Measurements from ENCODE around the gene DLL1. TPM values are rescaled to one million over a fixed set of nuclear protein-coding genes. Genes with fewer than 3 reads are reported as not detected.
"Not testable (repeated sequence)": the region's sequence is repeated elsewhere in the genome, so short reads cannot be mapped to it uniquely, and the experiment has no call there.

Gene DLL1
- total RNA-seq (1 to 10 TPM; 1.7 to 3.4 TPM), polyA plus RNA-seq (under 1 TPM in 1 of 2 donors, not detected in 1; 0.07 TPM)

- Histone ChIP-seq H3K36me3 (ENCODE audit: insufficient read depth, low read length) (no peaks in the 10 kb centered on the region), H3K4me1 (ENCODE audit: insufficient read depth, low read length) (peaks cover 56% of the 10 kb centered on the region), H3K9me3 (ENCODE audit: control insufficient read depth in 1 of 2, low read length in 2 of 2) (no peaks in the 10 kb centered on the region), H3K27me3 (ENCODE audit: insufficient read depth, low read length) (peaks cover 51% of the 10 kb centered on the region), H3K27ac (ENCODE audit: low read depth, low read length) (no peak within 1 kb of the TSS), H3K4me3 (ENCODE audit: low read length in 2 of 2) (peak within 1 kb of the TSS; percentile 36 to 55)
- Mint-ChIP-seq H3K27ac (peak within 1 kb of the TSS; percentile 37 to 84 (median 75)), H3K9me3 (no peaks in the 10 kb centered on the region), H3K4me1 (peaks cover 28 to 51% (median 38%) of the 10 kb centered on the region in 4 donors), H3K4me3 (peak within 1 kb of the TSS; percentile 88 to 98 (median 92)), H3K36me3 (peaks cover 0 to 7% of the 10 kb centered on the region in 2 donors), H3K27me3 (peaks cover 39 to 51% of the 10 kb centered on the region in 2 donors)
- intact Hi-C loops (cut with micrococcal nuclease), result loop anchor here (5.0 kb wide), 2 partner anchors 143 to 203 kb away; no protein-coding TSS in a partner anchor
- ChIA-PET POLR2A (ENCODE audit: partially characterized antibody) (interaction anchor here (0.9 to 5.1 kb wide), 8 partner anchors 10 to 565 kb away, joined by 3 to 47 read pairs (median 8); partner anchors contain the start of gene FAM120B), CTCF (ENCODE audit: partially characterized antibody) (interaction anchor here (0.9 to 6.2 kb wide), 7 partner anchors 11 to 459 kb away, joined by 3 to 31 read pairs (median 4); no protein-coding TSS in a partner anchor)
- peak in 1 of 5 donors; percentile 36 for DNase-seq
Observed at GRCh38 chr6:170290296-170291128, at the start of gene DLL1. Gene DLL1 (minus strand): TSS chr6:170291078. CDS start chr6:170290139, 939 bp downstream.

- H3K9me3 Mint-ChIP-seq; H3K4me3 ChIP-seq (ENCODE audit: low read length in 2 of 2); DNase-seq; CTCF ChIA-PET (ENCODE audit: partially characterized antibody); H3K27me3 Mint-ChIP-seq; H3K4me1 ChIP-seq (ENCODE audit: insufficient read depth, low read length); intact Hi-C loops (cut with micrococcal nuclease); H3K27ac ChIP-seq (ENCODE audit: low read depth, low read length); H3K27ac Mint-ChIP-seq; H3K9me3 ChIP-seq (ENCODE audit: control insufficient read depth in 1 of 2, low read length in 2 of 2); H3K27me3 ChIP-seq (ENCODE audit: insufficient read depth, low read length): not testable (repeated sequence)
- POLR2A ChIA-PET (ENCODE audit: partially characterized antibody), result interaction anchor here (1.6 kb wide), 1 partner anchor 28 kb away, joined by 3 read pairs; no protein-coding TSS in a partner anchor
- Mint-ChIP-seq H3K36me3 (peaks cover 64 to 71% of the 10 kb centered on the region in 2 donors), H3K4me1 (peaks cover 33 to 42% (median 37%) of the 10 kb centered on the region in 4 donors), H3K4me3 (peak overlapping the region in 1 of 8 donors; percentile 8)
- peaks cover 11% of the 10 kb centered on the region for H3K36me3 ChIP-seq (ENCODE audit: insufficient read depth, low read length)
Observed at GRCh38 chr6:170335199-170335598, 44.3 kb upstream of the DLL1 start.

- CTCF ChIA-PET (ENCODE audit: partially characterized antibody), result no interaction called here
- no peak overlapping the region for H3K4me3 Mint-ChIP-seq
Observed at GRCh38 chr6:170329321-170329720, 38.4 kb upstream of the DLL1 start.

GRCh38 chr6:170317718-170318117 lies 26.8 kb upstream of the DLL1 start:
- ChIA-PET POLR2A (ENCODE audit: partially characterized antibody) (interaction anchor here (0.6 kb wide), 1 partner anchor 90 kb away, joined by 3 read pairs; no protein-coding TSS in a partner anchor), CTCF (ENCODE audit: partially characterized antibody) (no interaction called here)
- no peak overlapping the region for H3K4me3 Mint-ChIP-seq
- no peak for DNase-seq
- H3K27ac ChIP-seq (ENCODE audit: low read depth, low read length), result no peak overlapping the region
- peaks cover 17% of the 10 kb centered on the region for H3K36me3 ChIP-seq (ENCODE audit: insufficient read depth, low read length)
- no peaks in the 10 kb centered on the region for H3K9me3 ChIP-seq (ENCODE audit: control insufficient read depth in 1 of 2, low read length in 2 of 2)
- H3K27ac Mint-ChIP-seq, result no peak overlapping the region
- peaks cover 38 to 59% of the 10 kb centered on the region in 2 donors for H3K36me3 Mint-ChIP-seq
- no peaks in the 10 kb centered on the region for H3K27me3 ChIP-seq (ENCODE audit: insufficient read depth, low read length)
- no peaks in the 10 kb centered on the region for H3K27me3 Mint-ChIP-seq
- no peak overlapping the region for H3K4me3 ChIP-seq (ENCODE audit: low read length in 2 of 2)
- intact Hi-C loops (cut with micrococcal nuclease), result no loop called here
- peaks cover 35 to 62% (median 45%) of the 10 kb centered on the region in 4 donors for H3K4me1 Mint-ChIP-seq
- H3K4me1 ChIP-seq (ENCODE audit: insufficient read depth, low read length), result peaks cover 10% of the 10 kb centered on the region
- H3K9me3 Mint-ChIP-seq, result no peaks in the 10 kb centered on the region

More at GRCh38 chr6:170329321-170329720, 38.4 kb upstream of the DLL1 start:
- Histone ChIP-seq H3K4me3 (ENCODE audit: low read length in 2 of 2) (no peak overlapping the region), H3K4me1 (ENCODE audit: insufficient read depth, low read length) (no peaks in the 10 kb centered on the region), H3K36me3 (ENCODE audit: insufficient read depth, low read length) (peaks cover 30% of the 10 kb centered on the region), H3K27me3 (ENCODE audit: insufficient read depth, low read length) (no peaks in the 10 kb centered on the region), H3K27ac (ENCODE audit: low read depth, low read length) (no peak overlapping the region), H3K9me3 (ENCODE audit: control insufficient read depth in 1 of 2, low read length in 2 of 2) (no peaks in the 10 kb centered on the region)
- peaks cover 0 to 14% (median 11%) of the 10 kb centered on the region in 4 donors for H3K4me1 Mint-ChIP-seq
- intact Hi-C loops (cut with micrococcal nuclease), result no loop called here
- POLR2A ChIA-PET (ENCODE audit: partially characterized antibody), result no interaction called here
- H3K27me3 Mint-ChIP-seq, result no peaks in the 10 kb centered on the region
- H3K9me3 Mint-ChIP-seq, result no peaks in the 10 kb centered on the region
- DNase-seq, result no peak
- H3K27ac Mint-ChIP-seq, result peak overlapping the region in 1 of 7 donors; percentile 80
- H3K36me3 Mint-ChIP-seq, result peaks cover 62 to 76% of the 10 kb centered on the region in 2 donors

- POLR2A ChIA-PET (ENCODE audit: partially characterized antibody), result no interaction called here
- peaks cover 12% of the 10 kb centered on the region for H3K4me1 ChIP-seq (ENCODE audit: insufficient read depth, low read length)
- H3K4me3 ChIP-seq (ENCODE audit: low read length in 2 of 2), result no peak overlapping the region
- intact Hi-C loops (cut with micrococcal nuclease), result no loop called here
- no peaks in the 10 kb centered on the region for H3K9me3 Mint-ChIP-seq
- H3K27me3 ChIP-seq (ENCODE audit: insufficient read depth, low read length), result no peaks in the 10 kb centered on the region
- DNase-seq, result no peak
- H3K9me3 ChIP-seq (ENCODE audit: control insufficient read depth in 1 of 2, low read length in 2 of 2), result no peaks in the 10 kb centered on the region
- H3K27ac Mint-ChIP-seq, result no peak overlapping the region
- peaks cover 13% of the 10 kb centered on the region for H3K36me3 ChIP-seq (ENCODE audit: insufficient read depth, low read length)
- peaks cover 32 to 59% (median 44%) of the 10 kb centered on the region in 4 donors for H3K4me1 Mint-ChIP-seq
- no peaks in the 10 kb centered on the region for H3K27me3 Mint-ChIP-seq
- CTCF ChIA-PET (ENCODE audit: partially characterized antibody), result no interaction called here
- H3K27ac ChIP-seq (ENCODE audit: low read depth, low read length), result no peak overlapping the region
- H3K36me3 Mint-ChIP-seq, result peaks cover 31 to 52% of the 10 kb centered on the region in 2 donors
- no peak overlapping the region for H3K4me3 Mint-ChIP-seq
Observed at GRCh38 chr6:170317076-170317475, 26.2 kb upstream of the DLL1 start.

GRCh38 chr6:170316071-170316470 lies 25.2 kb upstream of the DLL1 start:
- no peaks in the 10 kb centered on the region for H3K9me3 ChIP-seq (ENCODE audit: control insufficient read depth in 1 of 2, low read length in 2 of 2)
- no peak for DNase-seq
- Mint-ChIP-seq H3K9me3 (no peaks in the 10 kb centered on the region), H3K36me3 (peaks cover 30 to 53% of the 10 kb centered on the region in 2 donors), H3K27ac (peak overlapping the region in 1 of 7 donors; percentile 57), H3K4me3 (no peak overlapping the region), H3K4me1 (peaks cover 36 to 65% (median 50%) of the 10 kb centered on the region in 4 donors), H3K27me3 (no peaks in the 10 kb centered on the region)
- ChIA-PET POLR2A (ENCODE audit: partially characterized antibody) (no interaction called here), CTCF (ENCODE audit: partially characterized antibody) (no interaction called here)
- no peaks in the 10 kb centered on the region for H3K27me3 ChIP-seq (ENCODE audit: insufficient read depth, low read length)
- peaks cover 21% of the 10 kb centered on the region for H3K4me1 ChIP-seq (ENCODE audit: insufficient read depth, low read length)
- H3K27ac ChIP-seq (ENCODE audit: low read depth, low read length), result no peak overlapping the region
- peaks cover 10% of the 10 kb centered on the region for H3K36me3 ChIP-seq (ENCODE audit: insufficient read depth, low read length)
- intact Hi-C loops (cut with micrococcal nuclease), result no loop called here
- H3K4me3 ChIP-seq (ENCODE audit: low read length in 2 of 2), result no peak overlapping the region

GRCh38 chr6:170314983-170315382 lies 24.1 kb upstream of the DLL1 start:
- no peak for DNase-seq
- H3K27me3 ChIP-seq (ENCODE audit: insufficient read depth, low read length), result no peaks in the 10 kb centered on the region
- no peak overlapping the region for H3K27ac Mint-ChIP-seq
- H3K36me3 Mint-ChIP-seq, result peaks cover 20 to 49% of the 10 kb centered on the region in 2 donors
- no peaks in the 10 kb centered on the region for H3K9me3 ChIP-seq (ENCODE audit: control insufficient read depth in 1 of 2, low read length in 2 of 2)
- peaks cover 36 to 66% (median 51%) of the 10 kb centered on the region in 4 donors for H3K4me1 Mint-ChIP-seq
- no peak overlapping the region for H3K27ac ChIP-seq (ENCODE audit: low read depth, low read length)
- no peaks in the 10 kb centered on the region for H3K27me3 Mint-ChIP-seq
- intact Hi-C loops (cut with micrococcal nuclease), result no loop called here
- H3K4me3 ChIP-seq (ENCODE audit: low read length in 2 of 2), result no peak overlapping the region
- no peak overlapping the region for H3K4me3 Mint-ChIP-seq
- peaks cover 32% of the 10 kb centered on the region for H3K4me1 ChIP-seq (ENCODE audit: insufficient read depth, low read length)
- ChIA-PET CTCF (ENCODE audit: partially characterized antibody) (no interaction called here), POLR2A (ENCODE audit: partially characterized antibody) (no interaction called here)
- H3K36me3 ChIP-seq (ENCODE audit: insufficient read depth, low read length), result peaks cover 10% of the 10 kb centered on the region
- H3K9me3 Mint-ChIP-seq, result no peaks in the 10 kb centered on the region

All from CD4-positive, alpha-beta memory T cell (primary cell).